ENCODE measurements around the gene KRT83. TPM values are rescaled to one million over a fixed set of nuclear protein-coding genes. Genes with fewer than 3 reads are reported as not detected.

The KRT83 gene
- total and polyA plus RNA-seq, 11 donors: not detected

GRCh38 chr12:52356031-52356761 is 35.0 kb upstream of the KRT83 start:
- Histone ChIP-seq H3K4me1 (peaks cover 0 to 7% (median 0%) of the 10 kb centered on the region in 12 donors), H3K27ac (no peak overlapping the region), H3K9me3 (no peaks in the 10 kb centered on the region), H3K36me3 (no peaks in the 10 kb centered on the region), H3K4me3 (no peak overlapping the region), H3K27me3 (peaks cover 0 to 47% (median 2%) of the 10 kb centered on the region in 9 donors)
- 89 to 94% (median 92%) methylated on average over 56 of the region's 56 CpGs for WGBS, 4 donors
- no peak for TF ChIP-seq POLR2A (IDR thresholded peaks at IDR 0.05)
- no peak for TF ChIP-seq CTCF (IDR thresholded peaks at IDR 0.05)
- DNase-seq (no peak), ATAC-seq (no peak)
- intact Hi-C loops (cut with DNase I): no loop called here

DNA sequence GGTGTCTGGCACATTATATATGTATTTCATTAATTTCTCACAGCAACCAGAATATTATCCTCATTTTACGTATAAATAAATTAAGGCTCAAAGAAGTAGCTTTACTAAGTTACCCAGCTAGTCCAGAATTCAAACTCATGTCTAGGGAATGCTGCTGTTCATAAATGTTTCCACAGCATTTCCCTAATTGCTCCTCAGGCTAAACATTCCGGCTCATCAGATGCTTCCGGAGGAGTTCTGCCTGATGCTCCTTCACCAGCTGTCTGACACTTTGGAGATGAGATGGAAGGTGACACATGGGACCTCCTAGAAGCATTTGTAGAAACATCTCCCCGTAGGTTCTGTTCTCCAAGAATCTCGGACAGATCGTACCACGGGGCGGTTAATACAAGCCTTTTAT is 34.0 kb upstream of the KRT83 start:
- H3K4me1 ChIP-seq: peaks cover 0 to 8% (median 0%) of the 10 kb centered on the region in 12 donors
- H3K27me3 ChIP-seq: peaks cover 0 to 47% (median 2%) of the 10 kb centered on the region in 9 donors
- DNase-seq (no peak), ATAC-seq (no peak)
- H3K36me3 ChIP-seq: no peaks in the 10 kb centered on the region
- no peaks in the 10 kb centered on the region for H3K9me3 ChIP-seq
- H3K27ac ChIP-seq: no peak overlapping the region
- intact Hi-C loops (cut with DNase I): no loop called here
- WGBS, 4 donors: 92 to 94% (median 93%) methylated on average over 8 of the region's 8 CpGs
- no peak overlapping the region for H3K4me3 ChIP-seq
- TF ChIP-seq POLR2A (IDR thresholded peaks at IDR 0.05) (no peak), CTCF (IDR thresholded peaks at IDR 0.05) (no peak)

DNA sequence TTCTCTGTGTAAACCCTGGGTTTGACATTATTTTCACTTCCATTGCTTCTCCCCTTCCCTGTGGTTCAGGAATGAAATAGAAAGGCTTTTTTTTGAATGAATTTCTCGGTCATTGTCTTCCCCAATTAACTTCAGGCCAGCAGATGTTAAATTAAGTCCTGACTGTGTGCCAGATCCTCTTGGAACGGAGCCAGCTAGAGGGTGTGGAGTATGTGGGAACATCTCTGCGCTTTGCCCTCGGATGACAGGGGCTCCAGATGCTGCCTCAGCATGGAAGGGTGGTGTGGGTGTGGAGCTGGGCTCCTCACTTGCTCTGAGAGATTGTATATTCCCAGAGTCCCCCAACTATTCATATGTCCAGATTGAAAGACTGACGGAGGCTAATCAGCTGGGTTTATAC is 33.0 kb upstream of the KRT83 start:
- peaks cover 0 to 43% (median 2%) of the 10 kb centered on the region in 9 donors for H3K27me3 ChIP-seq
- intact Hi-C loops (cut with DNase I): no loop called here
- ATAC-seq (no peak), DNase-seq (no peak)
- 16 to 29% (median 23%) methylated on average over 5 of the region's 5 CpGs for WGBS, 4 donors
- no peaks in the 10 kb centered on the region for H3K36me3 ChIP-seq
- H3K27ac ChIP-seq: no peak overlapping the region
- no peaks in the 10 kb centered on the region for H3K9me3 ChIP-seq
- TF ChIP-seq CTCF (IDR thresholded peaks at IDR 0.05) (no peak), POLR2A (IDR thresholded peaks at IDR 0.05) (no peak)
- peaks cover 0 to 8% (median 0%) of the 10 kb centered on the region in 12 donors for H3K4me1 ChIP-seq
- H3K4me3 ChIP-seq: no peak overlapping the region

- H3K27me3 ChIP-seq: peaks cover 0 to 42% (median 2%) of the 10 kb centered on the region in 9 donors
- ATAC-seq (no peak), DNase-seq (no peak)
- no peaks in the 10 kb centered on the region for H3K36me3 ChIP-seq
- intact Hi-C loops (cut with DNase I): no loop called here
- H3K9me3 ChIP-seq: no peaks in the 10 kb centered on the region
- H3K4me3 ChIP-seq: no peak overlapping the region
- TF ChIP-seq POLR2A (IDR thresholded peaks at IDR 0.05): no peak
- no peak for TF ChIP-seq CTCF (IDR thresholded peaks at IDR 0.05)
- WGBS, 4 donors: 66 to 91% (median 69%) methylated on average over 3 of the region's 3 CpGs
- H3K4me1 ChIP-seq: peaks cover 0 to 8% (median 0%) of the 10 kb centered on the region in 12 donors
- H3K27ac ChIP-seq: no peak overlapping the region
Observed at GRCh38 chr12:52353766-52354165, 32.6 kb upstream of the KRT83 start.
